Liver (tissue), 3 donors: ENCODE data around the gene NCAPG2.

Experiments
- HNF4A ChIP-seq, 2 donors: conservative IDR thresholded peaks; 2 replicates each; pipeline ENCODE4 v1.6.1; 2016; ENCODE audit warnings: antibody characterized with exemption in 2 of 2, mild to moderate bottlenecking in 2 of 2
- HNF4G ChIP-seq: IDR thresholded peaks from 2 replicates; pipeline ENCODE4 v1.6.1; 2016; ENCODE audit warnings: antibody characterized with exemption
- MAX ChIP-seq: IDR thresholded peaks from 2 replicates; pipeline ENCODE4 v1.6.1; 2016; ENCODE audit warnings: antibody characterized with exemption
- RAD21 ChIP-seq, 2 donors: IDR thresholded peaks; 2 replicates each; pipeline ENCODE4 v1.6.1; 2016; ENCODE audit warnings: antibody characterized with exemption in 2 of 2, mild to moderate bottlenecking in 2 of 2
- REST ChIP-seq: IDR thresholded peaks from 2 replicates; pipeline ENCODE4 v1.6.1; 2016; ENCODE audit warnings: antibody characterized with exemption, mild to moderate bottlenecking
- RXRA ChIP-seq, 2 donors: IDR thresholded peaks; 2 replicates each; pipeline ENCODE4 v1.6.1; 2017 to 2018; ENCODE audit warnings: antibody characterized with exemption in 2 of 2, mild to moderate bottlenecking in 1 of 2
- YY1 ChIP-seq: IDR thresholded peaks from 2 replicates; pipeline ENCODE4 v1.6.1; 2016; ENCODE audit warnings: antibody characterized with exemption, mild to moderate bottlenecking
- TF ChIP-seq, protein P1 (sequence below): fragments of 150-350 bp; IDR thresholded peaks from 2 replicates; pipeline ENCODE4 v1.5.1; 2017; ENCODE audit warnings: improper control_type of control experiment, low read depth, low read length; ENCODE audit not compliant: missing input control
- donor health status: healthy.
- donor health status: healthy.

GRCh38 chr7:158728911-158729645 lies 24.5 kb upstream of the NCAPG2 start:
- TF ChIP-seq, protein P1, sequence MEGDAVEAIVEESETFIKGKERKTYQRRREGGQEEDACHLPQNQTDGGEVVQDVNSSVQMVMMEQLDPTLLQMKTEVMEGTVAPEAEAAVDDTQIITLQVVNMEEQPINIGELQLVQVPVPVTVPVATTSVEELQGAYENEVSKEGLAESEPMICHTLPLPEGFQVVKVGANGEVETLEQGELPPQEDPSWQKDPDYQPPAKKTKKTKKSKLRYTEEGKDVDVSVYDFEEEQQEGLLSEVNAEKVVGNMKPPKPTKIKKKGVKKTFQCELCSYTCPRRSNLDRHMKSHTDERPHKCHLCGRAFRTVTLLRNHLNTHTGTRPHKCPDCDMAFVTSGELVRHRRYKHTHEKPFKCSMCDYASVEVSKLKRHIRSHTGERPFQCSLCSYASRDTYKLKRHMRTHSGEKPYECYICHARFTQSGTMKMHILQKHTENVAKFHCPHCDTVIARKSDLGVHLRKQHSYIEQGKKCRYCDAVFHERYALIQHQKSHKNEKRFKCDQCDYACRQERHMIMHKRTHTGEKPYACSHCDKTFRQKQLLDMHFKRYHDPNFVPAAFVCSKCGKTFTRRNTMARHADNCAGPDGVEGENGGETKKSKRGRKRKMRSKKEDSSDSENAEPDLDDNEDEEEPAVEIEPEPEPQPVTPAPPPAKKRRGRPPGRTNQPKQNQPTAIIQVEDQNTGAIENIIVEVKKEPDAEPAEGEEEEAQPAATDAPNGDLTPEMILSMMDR, result no peak
- TF ChIP-seq REST (no peak), HNF4A (conservative IDR thresholded peaks at IDR 0.05) (no peak), HNF4G (no peak), MAX (no peak), YY1 (no peak), RXRA (IDR thresholded peaks at IDR 0.05) (no peak), RAD21 (IDR thresholded peaks at IDR 0.05) (no peak)
